HG03439 (cell line): ENCODE results near the gene PPEF2.

Source experiments
- ATAC-seq: cut with Tn5 transposase; IDR thresholded peaks from one replicate; pipeline ENCODE4 v1.9.1; 2021; ENCODE audit warnings: mild to moderate bottlenecking, moderate library complexity; ENCODE audit not compliant: unreplicated experiment

Gene PPEF2

GRCh38 chr4:75834095-75834771, 68.0 kb downstream of the PPEF2 start:
- ATAC-seq = no peak

GRCh38 chr4:75831856-75832405, 70.3 kb downstream of the PPEF2 start:
- ATAC-seq = no peak

- no peak for ATAC-seq
These were observed 71.3 kb downstream of the PPEF2 start for GRCh38 chr4:75830906-75831305.

GRCh38 chr4:75823812-75824211, 78.4 kb downstream of the PPEF2 start:
- ATAC-seq = no peak

- no peak for ATAC-seq
These were observed 79.8 kb downstream of the PPEF2 start for GRCh38 chr4:75822416-75822815.

GRCh38 chr4:75821966-75822365, 80.3 kb downstream of the PPEF2 start:
- ATAC-seq = no peak

- no peak for ATAC-seq
These were observed 81.0 kb downstream of the PPEF2 start for GRCh38 chr4:75821216-75821615.

- no peak for ATAC-seq
These were observed 81.6 kb downstream of the PPEF2 start for GRCh38 chr4:75820676-75821075.

- no peak for ATAC-seq
These were observed 82.1 kb downstream of the PPEF2 start for GRCh38 chr4:75820197-75820596.

- no peak for ATAC-seq
These were observed 83.1 kb downstream of the PPEF2 start for GRCh38 chr4:75819121-75819520.

- no peak for ATAC-seq
These were observed 84.4 kb downstream of the PPEF2 start for GRCh38 chr4:75817901-75818300.
